HepG2 (cell line): Measurements from ENCODE around the gene MAMLD1.

Source experiments
- CCAR2 ChIP-seq: fragments of 200-400 bp; formaldehyde crosslinking; optimal IDR thresholded peaks from 2 replicates; pipeline ENCODE3; 2018; ENCODE audit warnings: low read depth, mild to moderate bottlenecking, low read length, moderate library complexity
- CTCF ChIP-seq: sonication (generic); formaldehyde crosslinking; IDR thresholded peaks from 2 replicates; pipeline ENCODE4 v1.5.0; 2020; ENCODE audit warnings: mild to moderate bottlenecking, missing genetic modification reagents, moderate library complexity
- IKZF4 ChIP-seq: sonication (generic); formaldehyde crosslinking; IDR thresholded peaks from 2 replicates; pipeline ENCODE4 v1.5.1; 2020; ENCODE audit warnings: borderline replicate concordance, mild to moderate bottlenecking, low read depth, missing genetic modification reagents; ENCODE audit errors: not compliant biosample characterization
- NCOA2 ChIP-seq: sonication (generic); formaldehyde crosslinking; IDR thresholded peaks from 2 replicates; pipeline ENCODE4 v1.8.0; 2022; ENCODE audit warnings: inconsistent platforms
- PCBP2 ChIP-seq: fragments of 200-400 bp; formaldehyde crosslinking; optimal IDR thresholded peaks from 2 replicates; pipeline ENCODE3; 2018; ENCODE audit warnings: low read length, low read depth; ENCODE audit not compliant: poor library complexity, severe bottlenecking
- RNF219 ChIP-seq: sonication (generic); formaldehyde crosslinking; IDR thresholded peaks from 2 replicates; pipeline ENCODE4 v1.5.0; 2020; ENCODE audit warnings: mild to moderate bottlenecking, missing genetic modification reagents
- TAF1 ChIP-seq: sonication (generic); formaldehyde crosslinking; IDR thresholded peaks from 2 replicates; pipeline ENCODE4 v1.4.0; 2020; ENCODE audit warnings: missing genetic modification reagents
- ZNF263 ChIP-seq: sonication (generic); formaldehyde crosslinking; IDR thresholded peaks from 2 replicates; pipeline ENCODE4 v1.4.0; 2020; ENCODE audit warnings: missing genetic modification reagents
- ZNF292 ChIP-seq: sonication (generic); formaldehyde crosslinking; IDR thresholded peaks from 2 replicates; pipeline ENCODE4 v1.8.1; 2022; ENCODE audit warnings: mild to moderate bottlenecking, low read depth, missing genetic modification reagents, borderline replicate concordance
- ZNF557 ChIP-seq: sonication (generic); formaldehyde crosslinking; IDR thresholded peaks from 2 replicates; pipeline ENCODE4 v1.4.0; 2020; ENCODE audit warnings: missing genetic modification reagents

- TF ChIP-seq RNF219 (CRISPR knock-in tag) (no peak), ZNF292 (CRISPR knock-in tag) (no peak), TAF1 (CRISPR knock-in tag) (no peak), ZNF557 (CRISPR knock-in tag) (no peak), CCAR2 (no peak), CTCF (CRISPR knock-in tag) (no peak), NCOA2 (CRISPR knock-in tag) (no peak), PCBP2 (no peak), IKZF4 (no peak), ZNF263 (CRISPR knock-in tag) (no peak)
These were observed 93.3 kb downstream of the MAMLD1 start for GRCh38 chrX:150456466-150456865.
